Measurements from ENCODE around the gene AP3D1.
A peak's percentile ranks its signal among the peaks of the same experiment; 100 is the strongest.

AP3D1 gene

DNA sequence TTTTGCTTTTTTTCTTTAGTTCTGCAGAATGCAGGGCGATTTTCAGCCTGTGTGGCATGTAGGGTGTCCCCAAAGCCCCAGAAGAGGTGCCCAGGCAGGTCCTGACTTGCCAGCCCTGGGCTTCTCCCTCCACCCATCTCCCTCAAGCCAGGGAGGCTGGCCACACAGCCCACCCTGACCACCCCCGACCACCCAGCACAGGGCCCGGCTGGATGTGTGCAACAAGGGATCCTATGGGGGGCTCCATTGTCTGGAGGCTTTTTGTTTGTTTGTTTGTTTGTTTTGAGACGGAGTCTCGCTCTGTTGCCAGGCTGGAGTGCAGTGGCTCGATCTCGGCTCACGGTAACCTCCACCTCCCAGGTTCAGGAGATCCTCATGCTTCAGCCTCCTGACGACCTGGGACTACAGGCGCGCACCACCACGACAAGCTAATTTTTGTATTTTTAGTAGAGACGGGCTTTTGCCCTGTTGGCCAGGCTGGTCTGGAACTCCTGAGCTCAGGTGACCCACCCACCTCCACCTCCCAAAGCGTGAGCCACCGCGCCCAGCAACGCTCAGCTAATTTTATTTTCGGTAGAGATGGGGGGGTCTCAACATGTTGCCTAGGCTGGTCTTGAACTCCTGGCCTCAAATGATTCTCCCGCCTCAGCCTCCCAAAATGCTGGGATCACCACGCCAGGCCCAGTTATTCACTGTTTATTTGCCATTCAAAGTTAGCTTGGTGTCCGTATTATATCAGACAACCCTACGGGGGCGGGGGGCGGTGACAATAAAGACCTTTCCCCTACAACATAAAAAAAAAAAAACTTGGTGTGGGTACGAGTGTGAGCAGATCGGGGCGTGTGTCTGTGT lies 92.6 kb downstream of the AP3D1 start:
- DNase-seq, result no peak

DNA sequence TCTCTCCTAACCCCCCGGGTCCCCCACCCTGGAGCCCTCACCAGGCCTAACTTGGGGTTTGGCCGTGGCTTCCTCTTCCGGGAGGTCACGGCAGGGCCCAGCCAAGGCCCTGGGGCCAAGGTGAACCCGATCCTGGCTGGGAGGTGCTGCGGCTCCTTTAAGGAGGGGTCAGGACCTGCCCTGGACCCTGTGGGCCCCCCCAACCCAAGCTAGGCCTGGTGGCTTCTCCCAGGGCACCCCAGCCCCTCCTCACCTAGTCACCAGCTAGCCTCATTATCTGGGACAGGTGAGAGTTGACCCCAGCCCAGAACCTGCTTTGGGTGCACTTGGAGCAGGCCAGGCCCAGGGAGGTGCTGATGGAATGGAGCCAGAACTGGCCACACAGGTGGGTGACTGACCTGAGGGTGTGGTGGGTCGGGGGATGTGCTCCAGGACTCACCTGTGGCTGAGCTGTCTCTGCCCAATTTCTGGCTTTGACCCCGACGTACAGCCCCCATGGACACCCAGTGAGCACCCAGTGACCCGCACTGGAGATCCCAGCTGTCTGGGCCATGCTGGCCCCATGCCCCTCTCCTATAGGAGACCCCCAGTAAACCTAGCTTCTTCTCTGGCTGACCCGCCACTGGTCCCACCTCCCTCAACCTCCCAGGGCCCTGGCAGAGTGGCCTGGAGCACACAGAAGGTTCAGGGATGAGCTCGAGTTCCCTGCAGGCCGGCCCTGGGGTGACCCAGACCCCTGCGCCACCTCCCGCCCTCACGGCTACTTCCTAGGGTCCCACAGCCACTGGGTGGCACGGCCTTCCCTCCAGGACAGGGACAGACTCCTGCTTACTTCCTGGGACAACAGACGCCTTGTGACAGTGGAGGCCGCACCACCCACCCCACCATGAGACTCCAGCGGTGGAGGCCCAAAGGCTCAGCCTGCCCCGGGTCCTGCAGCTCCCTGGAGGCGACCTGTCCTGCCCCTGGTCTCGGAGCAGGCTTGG lies 93.6 kb downstream of the AP3D1 start:
- no peak for DNase-seq

DNA sequence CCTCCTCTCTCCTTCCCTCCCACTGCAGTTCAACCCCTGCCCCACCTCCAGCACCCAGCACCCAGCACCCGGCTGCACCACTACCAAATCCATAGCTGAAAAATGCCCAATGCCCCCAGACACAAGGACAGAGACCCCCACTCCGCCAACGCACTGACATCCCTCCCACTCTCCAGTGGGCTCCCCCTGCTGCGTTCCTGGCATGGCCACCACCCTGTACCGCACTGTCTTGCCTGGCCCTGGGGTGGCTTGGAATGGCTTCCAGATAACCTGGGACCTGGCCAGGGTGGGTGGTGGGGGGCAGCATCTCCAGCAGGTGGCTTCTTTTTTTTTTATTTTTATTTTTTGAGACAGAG lies 94.6 kb downstream of the AP3D1 start:
- no peak for DNase-seq

DNA sequence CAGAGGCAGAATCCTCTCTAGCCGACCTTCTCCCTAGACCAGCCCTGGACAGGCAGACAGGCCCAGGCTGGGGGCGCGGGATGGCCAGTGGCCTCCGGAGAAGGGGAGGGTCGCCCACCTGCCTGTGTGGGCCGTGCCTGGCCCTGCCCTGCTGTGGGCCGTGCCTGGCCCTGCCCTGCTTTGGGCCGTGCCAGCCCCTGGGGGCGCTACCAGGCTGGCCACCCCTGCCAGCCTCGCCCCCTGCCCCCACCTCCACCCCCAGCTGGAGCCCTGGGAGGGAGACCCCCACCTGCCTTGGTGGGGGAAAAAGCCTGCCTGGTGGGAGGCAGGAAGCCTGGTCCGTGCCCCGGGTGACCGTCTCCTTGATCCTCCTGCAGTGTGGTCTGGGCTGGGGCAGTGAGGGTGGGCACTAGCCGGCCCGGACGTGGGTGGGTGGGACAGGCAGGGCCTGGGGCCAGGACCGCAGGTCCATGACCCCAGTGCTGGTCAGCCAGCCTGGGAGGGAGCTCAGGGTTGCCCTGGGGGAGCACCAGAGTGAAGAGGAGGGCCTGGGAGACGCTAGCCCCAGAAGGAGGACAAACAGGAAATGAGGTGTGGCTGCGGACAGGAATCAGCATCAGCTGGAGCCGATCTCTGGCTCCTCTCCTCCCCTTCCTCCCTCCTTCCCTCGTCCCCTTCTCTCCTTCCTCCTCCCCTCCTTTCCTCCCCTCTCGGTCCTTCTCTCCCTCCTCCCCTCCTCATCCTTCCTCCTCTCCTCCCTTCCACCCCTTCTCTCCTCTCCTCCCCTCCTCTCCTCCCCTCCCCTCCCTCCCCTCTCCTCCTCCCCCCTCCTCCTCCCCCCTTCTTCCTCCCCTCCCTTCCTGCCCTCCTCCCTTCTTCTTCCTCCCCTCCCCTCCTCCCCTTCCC lies 95.2 kb downstream of the AP3D1 start:
- no peak for DNase-seq

DNA sequence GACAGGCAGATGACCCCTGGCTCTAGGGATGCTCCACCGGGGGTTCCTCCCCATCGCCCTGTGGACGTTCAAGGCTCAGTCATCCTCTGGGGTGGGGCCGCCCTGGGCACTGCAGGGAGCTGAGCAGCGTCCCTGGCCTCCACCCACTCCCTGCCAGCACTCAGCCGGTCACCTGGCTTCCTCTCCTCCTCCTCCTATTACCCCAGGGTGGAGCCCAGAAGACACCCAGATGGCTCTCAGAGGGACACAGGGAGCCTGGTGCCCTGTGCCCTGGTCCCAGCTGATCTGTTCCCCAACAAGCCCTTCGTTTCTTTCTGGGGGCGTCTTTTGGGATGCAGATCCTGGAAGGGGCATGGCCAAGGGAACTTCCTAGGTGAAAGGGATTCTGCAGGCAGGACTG lies 96.6 kb downstream of the AP3D1 start:
- DNase-seq, result no peak

DNA sequence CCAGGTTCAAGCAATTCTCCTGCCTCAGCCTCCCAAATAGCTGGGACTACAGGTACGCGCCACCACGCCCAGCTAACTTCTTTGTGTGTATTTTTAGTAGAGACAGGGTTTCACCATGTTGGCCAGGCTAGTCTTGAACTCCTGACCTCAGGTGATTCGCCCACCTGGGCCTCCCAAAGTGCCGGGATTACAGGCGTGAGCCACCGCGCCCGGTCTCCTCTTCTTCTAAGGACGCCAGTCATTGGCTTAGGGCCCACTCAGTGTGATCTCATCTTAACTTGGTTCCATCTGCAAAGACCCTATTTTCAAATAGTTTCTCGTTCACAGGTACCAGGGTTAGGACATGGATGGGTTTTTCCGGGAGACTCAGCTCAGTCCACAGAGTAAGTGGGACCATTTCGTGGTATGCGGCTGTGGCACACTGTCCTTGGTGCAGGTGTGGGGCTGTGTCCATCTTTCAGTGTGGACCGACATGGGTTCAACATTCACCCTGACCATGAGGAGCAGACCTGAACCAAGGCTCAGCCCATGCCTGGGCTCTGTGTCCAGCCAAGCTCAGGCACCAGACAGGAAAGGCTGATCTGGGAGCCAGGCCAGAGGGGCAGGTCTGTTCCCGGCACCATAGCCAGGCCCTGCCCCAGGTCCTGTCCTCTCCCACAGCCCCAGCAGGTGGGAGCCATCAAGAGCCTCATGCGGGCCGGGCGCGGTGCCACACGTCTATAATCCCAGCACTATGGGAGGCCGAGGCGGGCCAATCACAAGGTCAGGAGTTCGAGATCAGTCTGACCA lies 97.6 kb downstream of the AP3D1 start:
- no peak for DNase-seq

DNA sequence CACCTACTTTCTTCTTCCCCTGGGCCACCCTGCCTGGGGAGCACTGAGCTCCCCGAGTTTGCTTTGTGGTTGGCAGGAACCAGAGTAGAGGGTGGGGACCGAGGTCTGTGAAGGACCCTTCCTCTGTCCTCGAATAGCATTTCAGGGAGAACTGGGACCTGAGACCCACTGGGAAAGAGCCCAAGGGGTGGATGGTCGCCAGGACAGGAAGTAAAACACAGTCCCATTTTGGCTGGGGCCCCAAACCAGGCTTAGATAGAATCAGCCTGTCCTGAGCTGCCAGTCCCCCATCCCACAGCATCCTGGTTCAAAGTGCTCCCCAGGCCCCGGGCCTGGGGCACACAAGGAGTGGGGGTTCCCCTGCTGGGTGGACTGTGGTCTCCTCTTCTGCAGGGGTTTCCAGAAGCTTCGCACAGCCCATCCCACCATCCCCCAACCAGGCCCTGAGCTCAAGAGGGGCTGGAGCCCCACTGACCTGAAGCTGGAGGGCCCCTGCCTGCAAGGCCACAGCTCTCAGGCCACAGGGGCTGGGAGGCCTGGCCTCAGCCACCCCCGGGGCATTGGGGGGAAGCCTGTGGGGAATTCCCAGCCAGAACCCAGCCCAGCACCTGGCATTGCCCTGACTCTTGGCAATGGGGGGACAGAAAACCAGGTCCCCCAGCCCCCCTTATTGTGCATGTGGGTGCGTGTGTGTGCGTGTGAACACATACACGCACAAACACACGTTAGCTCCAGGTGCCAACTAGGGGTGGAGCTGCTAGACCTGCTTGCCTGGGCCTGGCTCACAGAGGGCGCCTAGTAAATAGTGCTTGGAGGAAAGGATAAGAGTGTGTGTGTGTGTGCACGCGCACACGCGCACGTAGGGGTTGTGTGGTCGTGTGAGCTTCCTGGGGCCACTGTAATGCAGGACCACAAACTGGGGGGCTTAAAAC lies 99.3 kb downstream of the AP3D1 start:
- DNase-seq, result no peak

DNA sequence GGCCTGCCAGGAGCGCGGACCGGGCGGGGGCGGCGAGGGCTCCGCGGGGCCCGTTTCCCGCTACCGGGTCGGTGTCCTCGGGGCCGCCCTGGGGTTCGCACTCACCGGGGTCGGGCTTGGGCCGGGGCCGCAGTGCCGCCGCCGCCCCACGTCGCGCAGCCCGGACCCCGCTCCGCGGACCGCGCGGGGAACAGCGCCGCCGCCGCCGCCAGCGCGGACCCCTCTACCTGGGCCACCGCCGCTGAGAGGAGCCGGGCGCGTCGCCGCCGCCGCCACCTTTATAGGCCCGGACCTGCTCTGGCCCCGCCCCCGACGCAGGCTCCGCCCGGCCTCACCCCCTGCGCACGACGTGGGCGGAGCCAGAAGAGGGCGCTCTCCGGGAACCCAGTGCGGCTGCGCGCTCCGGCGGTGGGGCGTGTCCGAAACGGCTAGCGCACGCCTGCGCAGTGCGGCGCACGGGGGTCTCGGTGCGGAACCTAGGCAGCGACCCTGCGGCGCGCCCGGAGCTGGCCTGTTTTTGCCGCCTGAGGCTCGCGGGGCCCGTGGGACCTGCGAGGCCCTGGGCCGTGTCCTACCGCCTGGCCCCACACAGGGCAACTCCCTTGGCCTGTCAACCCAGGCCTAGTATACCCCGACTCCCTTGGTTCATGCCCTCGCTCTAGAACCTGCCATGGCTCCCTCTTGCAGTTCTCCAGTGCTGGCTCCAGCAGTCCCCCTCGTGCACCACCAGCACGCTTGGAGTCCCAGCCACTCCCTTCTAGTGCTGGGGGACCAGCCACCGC lies 100.2 kb downstream of the AP3D1 start, which contains the start of gene MKNK2:
TSS of gene MKNK2 (minus strand) at position 254 of the 782 bp plus-strand sequence. CDS start 393 bp downstream, outside the sequence.
- DNase-seq, result peak; percentile 98
